ENCODE measurements around the gene LRRC23. TPM values are rescaled to one million over a fixed set of nuclear protein-coding genes. Genes with fewer than 3 reads are reported as not detected.

LRRC23 gene
- total and polyA plus RNA-seq, 2 donors from 2014 or later = 16.6 to 19.7 TPM

GRCh38 chr12:6860116-6860515, 44.5 kb upstream of the LRRC23 start:
- intact Hi-C loops (cut with DNase I) = no loop called here
- no peak overlapping the region for H3K27ac ChIP-seq (ENCODE audit: low read depth in 2 of 2, low read length in 2 of 2)

DNA sequence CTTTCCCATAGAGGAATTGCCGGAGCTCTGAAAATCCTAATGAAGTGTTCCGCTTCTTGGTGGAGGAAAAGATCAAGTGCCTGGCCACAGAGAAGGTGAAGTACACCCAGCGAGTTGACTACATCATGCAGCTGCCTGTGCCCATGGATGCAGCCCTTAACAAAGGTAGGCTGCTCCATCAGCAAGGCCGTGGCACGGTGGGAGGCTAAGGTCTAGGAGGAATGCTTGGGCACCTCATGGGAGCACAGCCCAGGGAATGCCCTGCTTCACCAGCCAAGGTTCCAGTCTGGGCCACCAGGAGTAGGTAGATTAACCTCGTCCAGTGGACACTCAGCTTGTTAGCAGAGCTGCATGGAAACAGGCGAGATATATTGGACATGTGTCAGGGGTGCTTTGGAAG, 43.7 kb upstream of the LRRC23 start:
- Histone ChIP-seq H3K4me1 (ENCODE audit: control insufficient read depth in 2 of 3, insufficient read depth in 2 of 3, low read depth in 1 of 3, low read length in 3 of 3) (no peaks in the 10 kb centered on the region), H3K4me3 (ENCODE audit: low read length in 3 of 3) (no peak overlapping the region), H3K27ac (ENCODE audit: low read depth in 2 of 2, low read length in 2 of 2) (no peak overlapping the region), H3K9me3 (ENCODE audit: control insufficient read depth in 2 of 3, insufficient read depth in 1 of 3, low read length in 3 of 3) (no peaks in the 10 kb centered on the region), H3K9ac (ENCODE audit: low read length in 3 of 3) (no peak overlapping the region), H3K27me3 (ENCODE audit: control insufficient read depth, insufficient read depth, low read length) (no peaks in the 10 kb centered on the region), H3K36me3 (ENCODE audit: control insufficient read depth in 2 of 3, insufficient read depth in 3 of 3, low read length in 3 of 3) (peaks cover 12 to 77% (median 46%) of the 10 kb centered on the region in 3 donors)
- intact Hi-C loops (cut with DNase I) = no loop called here
- FAIRE-seq (no peak), DNase-seq (peak in 1 of 5 donors; percentile 41)
- TF ChIP-seq CTCF (IDR thresholded peaks at IDR 0.05; ENCODE audit: borderline replicate concordance, extremely low read depth, insufficient read depth) = no peak

More at GRCh38 chr12:6860116-6860515, 44.5 kb upstream of the LRRC23 start:
- H3K9me3 ChIP-seq (ENCODE audit: control insufficient read depth in 2 of 3, insufficient read depth in 1 of 3, low read length in 3 of 3) = no peaks in the 10 kb centered on the region
- DNase-seq (peak in 1 of 5 donors; percentile 55), FAIRE-seq (no peak)
- no peak overlapping the region for H3K4me3 ChIP-seq (ENCODE audit: low read length in 3 of 3)
- no peak overlapping the region for H3K9ac ChIP-seq (ENCODE audit: low read length in 3 of 3)
- no peak for TF ChIP-seq CTCF (IDR thresholded peaks at IDR 0.05; ENCODE audit: borderline replicate concordance, extremely low read depth, insufficient read depth)
- H3K36me3 ChIP-seq (ENCODE audit: control insufficient read depth in 2 of 3, insufficient read depth in 3 of 3, low read length in 3 of 3) = peaks cover 12 to 77% (median 46%) of the 10 kb centered on the region in 3 donors
- no peaks in the 10 kb centered on the region for H3K27me3 ChIP-seq (ENCODE audit: control insufficient read depth, insufficient read depth, low read length)
- no peaks in the 10 kb centered on the region for H3K4me1 ChIP-seq (ENCODE audit: control insufficient read depth in 2 of 3, insufficient read depth in 2 of 3, low read depth in 1 of 3, low read length in 3 of 3)

DNA sequence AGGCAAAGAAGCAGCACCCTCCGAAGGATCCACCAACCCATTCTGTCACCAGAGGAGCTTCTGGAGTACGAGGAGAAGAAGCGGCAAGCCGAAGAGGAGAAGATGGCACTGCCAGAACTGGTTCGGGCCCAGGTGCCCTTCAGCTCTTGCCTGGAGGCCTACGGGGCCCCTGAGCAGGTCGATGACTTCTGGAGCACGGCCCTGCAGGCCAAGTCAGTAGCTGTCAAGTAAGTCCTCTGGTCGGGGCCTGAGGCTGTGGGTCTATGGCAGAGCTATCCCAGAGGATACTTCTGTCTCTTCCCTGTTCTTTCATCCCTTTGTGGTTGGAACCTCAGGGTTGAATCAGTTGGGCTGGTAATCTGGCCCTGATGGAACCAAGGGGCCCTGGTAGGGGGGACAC, 43.2 kb upstream of the LRRC23 start:
- DNase-seq = peak in 1 of 5 donors; percentile 59
- Histone ChIP-seq H3K9me3 (ENCODE audit: control insufficient read depth in 2 of 3, insufficient read depth in 1 of 3, low read length in 3 of 3) (no peaks in the 10 kb centered on the region), H3K9ac (ENCODE audit: low read length in 3 of 3) (no peak overlapping the region), H3K4me1 (ENCODE audit: control insufficient read depth in 2 of 3, insufficient read depth in 2 of 3, low read depth in 1 of 3, low read length in 3 of 3) (no peaks in the 10 kb centered on the region), H3K36me3 (ENCODE audit: control insufficient read depth in 2 of 3, insufficient read depth in 3 of 3, low read length in 3 of 3) (peaks cover 12 to 72% (median 46%) of the 10 kb centered on the region in 3 donors), H3K27ac (ENCODE audit: low read depth in 2 of 2, low read length in 2 of 2) (no peak overlapping the region), H3K27me3 (ENCODE audit: control insufficient read depth, insufficient read depth, low read length) (no peaks in the 10 kb centered on the region), H3K4me3 (ENCODE audit: low read length in 3 of 3) (no peak overlapping the region)
- no peak for FAIRE-seq
- no peak for TF ChIP-seq CTCF (IDR thresholded peaks at IDR 0.05; ENCODE audit: borderline replicate concordance, extremely low read depth, insufficient read depth)
- intact Hi-C loops (cut with DNase I) = no loop called here

GRCh38 chr12:6863033-6863432, 41.6 kb upstream of the LRRC23 start:
- Histone ChIP-seq H3K4me1 (ENCODE audit: control insufficient read depth in 2 of 3, insufficient read depth in 2 of 3, low read depth in 1 of 3, low read length in 3 of 3) (peaks cover 0 to 5% (median 0%) of the 10 kb centered on the region in 3 donors), H3K27ac (ENCODE audit: low read depth in 2 of 2, low read length in 2 of 2) (no peak overlapping the region), H3K4me3 (ENCODE audit: low read length in 3 of 3) (no peak overlapping the region), H3K9ac (ENCODE audit: low read length in 3 of 3) (no peak overlapping the region), H3K36me3 (ENCODE audit: control insufficient read depth in 2 of 3, insufficient read depth in 3 of 3, low read length in 3 of 3) (peaks cover 6 to 56% (median 34%) of the 10 kb centered on the region in 3 donors), H3K9me3 (ENCODE audit: control insufficient read depth in 2 of 3, insufficient read depth in 1 of 3, low read length in 3 of 3) (no peaks in the 10 kb centered on the region), H3K27me3 (ENCODE audit: control insufficient read depth, insufficient read depth, low read length) (no peaks in the 10 kb centered on the region)
- intact Hi-C loops (cut with DNase I) = no loop called here
- TF ChIP-seq CTCF (IDR thresholded peaks at IDR 0.05; ENCODE audit: borderline replicate concordance, extremely low read depth, insufficient read depth) = no peak
- DNase-seq = peak in 1 of 5 donors; percentile 59
- no peak for FAIRE-seq
